NCI-H526 (cell line): ENCODE measurements around the gene TTLL8.
"Not testable (repeated sequence)": the region's sequence is repeated elsewhere in the genome, so short reads cannot be mapped to it uniquely, and the experiment has no call there.

Experiments used
- DNase-seq, 2 experiments: peaks; one replicate each; lab custom pipeline; 2025; lab: John Stamatoyannopoulos, UW

Gene TTLL8

GRCh38 chr22:49983148-49984042, 74.7 kb downstream of the TTLL8 start:
- DNase-seq: no peak

GRCh38 chr22:49981799-49982198, 76.3 kb downstream of the TTLL8 start:
- not testable (repeated sequence) for DNase-seq

GRCh38 chr22:49979587-49980264, 78.4 kb downstream of the TTLL8 start:
- DNase-seq: peak in 1 of 2 experiments; percentile 23

GRCh38 chr22:49977578-49977977, 80.5 kb downstream of the TTLL8 start:
- DNase-seq: no peak

GRCh38 chr22:49976439-49977175, 81.5 kb downstream of the TTLL8 start:
- no peak for DNase-seq

- DNase-seq: no peak
These were observed 82.3 kb downstream of the TTLL8 start for GRCh38 chr22:49975543-49976389.

GRCh38 chr22:49973018-49973961, 84.8 kb downstream of the TTLL8 start:
- no peak for DNase-seq

GRCh38 chr22:49972163-49973017, 85.7 kb downstream of the TTLL8 start:
- no peak for DNase-seq

- peak in 1 of 2 experiments; percentile 20 for DNase-seq
These were observed 86.6 kb downstream of the TTLL8 start for GRCh38 chr22:49971232-49972162.

- peak in 1 of 2 experiments; percentile 48 for DNase-seq
These were observed 87.4 kb downstream of the TTLL8 start for GRCh38 chr22:49970528-49971231.

- no peak for DNase-seq
These were observed 88.2 kb downstream of the TTLL8 start for GRCh38 chr22:49969751-49970527.

GRCh38 chr22:49968831-49969661, 89.1 kb downstream of the TTLL8 start:
- DNase-seq: no peak
